NCI-H1436 treated with DMSO at 0.1 percent for 48 hours (cell line): ENCODE results near the gene PTPRCAP.
A peak's percentile ranks its signal among the peaks of the same experiment; 100 is the strongest.

Source experiments
- DNase-seq: peaks from one replicate; lab custom pipeline; 2025; lab: John Stamatoyannopoulos, UW

The PTPRCAP gene

GRCh38 chr11:67465189-67465510 lies 27.7 kb upstream of the PTPRCAP start:
- no peak for DNase-seq

- DNase-seq, result peak; percentile 60
Observed at GRCh38 chr11:67464411-67465188, 27.1 kb upstream of the PTPRCAP start.

DNA sequence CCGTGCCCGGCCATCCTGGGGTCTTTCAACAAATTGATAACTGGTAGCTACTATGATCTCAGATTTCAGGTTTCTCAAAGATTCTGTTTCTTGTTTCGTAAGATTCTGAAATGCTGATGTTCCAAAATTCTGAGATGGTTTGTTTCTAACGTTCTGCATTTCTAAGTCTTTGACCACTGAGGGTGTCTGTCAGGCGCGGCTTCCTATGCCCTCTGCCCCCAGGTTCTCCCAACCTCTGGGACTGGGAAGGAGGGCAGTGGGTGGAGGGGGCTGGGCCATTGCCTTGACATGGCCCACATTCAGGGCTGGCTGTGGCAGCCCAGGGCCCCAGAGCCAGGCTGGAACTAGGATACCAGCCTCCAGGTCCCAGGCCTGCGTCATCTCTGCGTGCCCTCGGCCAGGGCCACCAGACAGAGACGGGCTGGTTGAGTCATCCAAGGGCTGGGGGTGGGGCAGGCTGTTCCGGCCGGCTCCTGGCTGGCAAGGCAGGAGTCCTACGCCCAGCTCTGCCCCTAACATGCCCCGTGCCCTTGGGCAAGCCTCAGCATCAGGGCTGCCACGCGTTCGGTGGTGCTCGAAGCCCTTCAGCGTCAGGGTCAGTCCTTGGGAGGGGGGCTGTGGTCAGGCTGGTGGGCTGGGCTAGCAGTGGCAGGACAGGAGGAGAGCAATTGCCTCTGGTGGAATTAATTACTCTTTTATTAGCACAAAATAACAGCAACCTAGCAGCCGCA lies 26.4 kb upstream of the PTPRCAP start:
- no peak for DNase-seq

DNA sequence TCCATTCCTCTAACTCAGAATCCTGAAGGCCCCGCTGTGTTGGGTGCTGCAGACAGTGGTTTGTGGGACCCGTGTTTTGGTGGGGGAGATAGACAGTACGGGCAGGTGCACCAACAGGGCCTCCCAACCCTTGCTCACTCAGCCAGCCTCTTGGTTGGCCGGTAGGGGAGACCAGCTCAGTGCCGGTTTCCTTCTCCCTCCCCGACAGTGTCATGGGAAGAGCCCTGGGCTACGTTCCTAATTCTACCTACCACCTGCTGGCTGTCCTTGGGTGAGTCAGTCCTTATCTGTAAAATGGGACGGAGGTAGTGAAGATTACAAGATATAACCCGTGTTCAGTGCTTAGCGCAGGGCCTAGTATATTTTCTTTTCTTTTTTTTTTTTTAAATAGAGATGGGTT lies 25.7 kb upstream of the PTPRCAP start:
- DNase-seq, result no peak

DNA sequence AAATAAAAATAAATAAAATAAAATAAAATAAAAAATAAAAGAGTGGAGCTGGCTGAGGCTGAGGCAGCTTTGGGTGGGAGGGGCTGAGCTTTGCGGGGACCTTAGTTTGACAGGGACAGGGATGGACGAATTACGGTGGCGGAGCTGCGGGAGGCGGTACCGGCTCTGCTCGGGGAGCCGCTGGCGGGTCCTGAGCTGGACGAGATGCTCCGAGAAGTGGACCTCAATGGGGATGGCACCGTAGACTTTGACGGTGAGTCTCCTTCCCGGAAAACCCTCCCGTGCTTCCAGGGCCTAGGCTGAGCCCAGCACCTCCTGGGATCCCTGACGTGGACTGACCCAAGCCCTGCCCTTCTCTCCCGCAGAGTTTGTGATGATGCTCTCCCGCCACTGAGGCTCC lies 20.8 kb upstream of the PTPRCAP start:
- no peak for DNase-seq

GRCh38 chr11:67457453-67457852 lies 20.0 kb upstream of the PTPRCAP start:
- no peak for DNase-seq

DNA sequence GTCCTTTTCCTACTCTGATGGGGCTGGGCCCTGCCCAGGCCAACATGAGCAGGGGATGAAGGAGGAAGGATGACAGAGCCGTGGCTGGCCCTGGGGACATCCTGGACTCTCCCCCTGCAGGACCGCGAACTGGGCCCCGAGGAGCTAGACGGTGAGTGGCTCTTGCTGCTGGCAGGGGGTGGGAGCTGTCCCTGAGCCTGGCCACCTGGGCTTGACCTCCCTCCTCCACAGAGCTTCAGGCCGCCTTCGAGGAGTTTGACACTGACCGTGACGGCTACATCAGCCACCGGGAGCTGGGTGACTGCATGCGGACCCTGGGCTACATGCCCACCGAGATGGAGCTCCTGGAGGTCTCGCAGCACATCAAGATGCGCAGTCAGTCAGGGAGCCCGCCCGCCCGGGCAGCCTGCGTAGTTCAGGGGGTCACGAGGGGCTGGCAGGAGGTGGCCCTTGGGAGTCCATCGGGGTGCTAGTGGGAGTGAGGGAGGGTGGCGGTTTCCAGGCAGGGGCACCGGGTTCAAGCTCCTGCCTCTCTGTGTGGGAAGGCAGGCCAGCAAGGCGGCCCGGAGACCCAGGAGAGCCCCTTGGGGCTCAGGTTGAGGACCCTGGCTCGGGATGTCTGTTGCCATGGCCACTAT lies 18.7 kb upstream of the PTPRCAP start:
- DNase-seq, result no peak

DNA sequence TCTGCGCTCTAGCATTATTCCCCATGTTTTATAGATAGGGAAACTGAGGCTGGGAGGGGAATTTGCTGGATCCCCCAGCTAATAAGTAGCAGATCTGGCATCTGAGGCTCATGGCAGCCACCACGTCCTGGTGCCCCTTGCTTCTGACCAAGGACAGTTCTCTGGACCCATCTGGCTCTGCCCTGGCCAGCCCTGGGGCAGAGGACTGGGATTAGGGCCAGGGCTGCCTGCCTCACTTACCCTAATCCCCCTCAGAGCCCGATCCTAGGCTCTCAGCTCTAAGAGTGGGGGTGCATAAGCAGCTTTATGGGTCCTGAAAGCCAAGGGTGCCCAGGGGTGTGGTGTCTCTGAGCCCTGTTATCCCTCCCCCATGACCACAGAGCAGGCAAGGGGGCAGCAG lies 17.6 kb upstream of the PTPRCAP start, which contains the start of gene CABP4:
Gene CABP4, plus strand, starts transcription at position 301 of the 400 bp plus-strand sequence. Its CDS starts 70 bp downstream, at position 371.
- no peak for DNase-seq

DNA sequence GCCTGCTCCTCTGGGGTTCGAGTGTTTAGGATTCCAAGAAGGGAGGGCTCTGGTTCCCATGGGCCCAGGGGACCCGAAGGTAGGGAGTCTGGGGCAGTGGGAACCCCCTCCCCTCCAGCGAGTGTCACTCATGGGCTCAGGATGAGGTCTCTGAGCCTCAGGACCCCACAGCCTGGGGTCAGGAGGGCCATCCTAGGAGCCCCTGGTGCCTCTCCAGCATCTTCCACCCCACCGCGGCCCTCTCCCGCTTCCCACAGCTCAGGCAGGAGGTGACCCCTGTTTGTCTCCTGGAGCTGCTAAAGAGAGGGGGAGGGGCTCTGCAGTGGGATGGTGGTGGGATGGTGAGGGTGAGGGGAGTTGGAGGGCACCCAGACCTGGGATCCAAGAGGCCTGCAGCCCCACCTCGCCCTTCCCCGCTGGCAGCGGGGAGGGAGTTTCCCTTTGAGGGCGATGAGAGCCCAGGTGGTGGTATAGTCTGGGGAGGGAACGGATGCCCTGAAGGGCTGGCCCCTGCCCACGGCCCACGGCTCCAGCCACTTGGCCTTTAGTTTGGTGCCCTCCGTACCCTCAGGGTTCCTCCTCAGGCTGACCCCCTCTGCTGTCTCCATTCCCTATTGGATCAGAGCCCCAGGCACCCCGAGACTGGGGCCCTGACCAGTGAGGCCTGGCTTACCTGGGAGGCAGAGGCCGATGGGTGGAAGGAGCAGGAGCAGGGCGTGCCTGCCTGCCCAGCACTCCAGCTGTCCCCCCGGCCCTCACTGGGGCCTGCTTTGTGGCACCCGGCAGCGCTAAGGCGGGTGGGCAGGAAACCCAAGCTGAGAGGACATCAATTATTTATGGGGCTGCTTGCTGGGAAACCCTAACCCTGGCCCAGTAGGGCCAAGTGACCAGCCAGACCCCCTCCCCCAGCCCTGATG lies 16.6 kb upstream of the PTPRCAP start:
- no peak for DNase-seq

DNA sequence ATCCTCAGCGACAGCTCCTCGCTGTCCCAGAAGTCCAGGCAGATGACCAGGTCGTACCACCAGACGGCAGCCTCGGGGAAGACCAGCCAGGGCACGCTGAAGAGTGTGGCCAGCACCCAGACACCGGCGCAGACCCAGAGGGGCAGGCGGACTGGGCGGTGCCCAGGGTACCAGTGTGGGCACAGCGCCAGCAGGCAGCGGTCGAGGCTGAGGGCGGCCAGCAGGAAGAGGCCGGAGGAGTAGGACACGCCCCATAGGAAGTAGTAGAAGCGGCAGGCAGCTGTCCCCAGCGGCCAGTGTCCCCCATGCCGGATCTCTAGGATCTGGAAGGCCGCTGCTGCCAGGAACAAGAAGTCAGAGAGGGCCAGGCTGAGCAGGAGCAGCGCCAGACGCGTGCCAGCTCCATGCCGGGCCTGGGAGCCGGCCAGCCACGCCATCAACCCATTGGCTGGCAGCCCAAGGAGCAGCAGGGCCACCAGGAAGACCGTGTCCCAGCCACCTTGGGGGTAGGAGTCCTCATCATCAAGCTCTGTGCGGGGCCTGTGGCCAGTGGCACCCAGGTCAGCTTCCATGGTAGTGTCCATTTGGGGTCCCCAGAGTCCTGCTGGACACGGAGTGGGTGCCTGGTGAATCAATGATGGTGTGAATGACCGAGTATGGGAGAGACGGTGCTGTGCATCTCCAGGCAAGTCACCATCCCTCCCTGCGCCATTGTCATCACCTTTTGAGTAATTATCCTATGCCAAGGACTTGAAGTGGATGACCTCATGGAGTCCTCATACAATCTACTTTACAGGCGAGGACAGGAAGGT lies 14.9 kb upstream of the PTPRCAP start, which contains the start of gene GPR152:
Gene GPR152, minus strand, starts transcription at position 589 of the 812 bp plus-strand sequence. Its CDS starts 5 bp downstream, at position 584.
- no peak for DNase-seq

DNA sequence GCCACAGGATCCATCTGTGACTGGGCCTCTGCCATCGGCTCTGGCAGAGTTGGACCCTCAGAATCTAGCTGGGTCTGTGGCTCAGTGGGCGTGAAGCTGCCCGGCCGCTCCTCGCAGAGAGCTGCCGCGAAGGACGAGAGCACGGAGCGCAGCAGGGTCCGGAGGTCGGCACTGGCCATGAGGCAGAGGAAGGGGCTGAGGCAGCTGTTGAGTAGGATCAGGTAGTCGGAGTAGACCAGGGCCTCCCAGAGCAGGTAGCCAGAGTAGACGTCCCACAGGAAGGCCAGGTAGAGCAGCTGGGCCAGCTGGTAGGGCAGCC lies 14.1 kb upstream of the PTPRCAP start:
- DNase-seq, result no peak

DNA sequence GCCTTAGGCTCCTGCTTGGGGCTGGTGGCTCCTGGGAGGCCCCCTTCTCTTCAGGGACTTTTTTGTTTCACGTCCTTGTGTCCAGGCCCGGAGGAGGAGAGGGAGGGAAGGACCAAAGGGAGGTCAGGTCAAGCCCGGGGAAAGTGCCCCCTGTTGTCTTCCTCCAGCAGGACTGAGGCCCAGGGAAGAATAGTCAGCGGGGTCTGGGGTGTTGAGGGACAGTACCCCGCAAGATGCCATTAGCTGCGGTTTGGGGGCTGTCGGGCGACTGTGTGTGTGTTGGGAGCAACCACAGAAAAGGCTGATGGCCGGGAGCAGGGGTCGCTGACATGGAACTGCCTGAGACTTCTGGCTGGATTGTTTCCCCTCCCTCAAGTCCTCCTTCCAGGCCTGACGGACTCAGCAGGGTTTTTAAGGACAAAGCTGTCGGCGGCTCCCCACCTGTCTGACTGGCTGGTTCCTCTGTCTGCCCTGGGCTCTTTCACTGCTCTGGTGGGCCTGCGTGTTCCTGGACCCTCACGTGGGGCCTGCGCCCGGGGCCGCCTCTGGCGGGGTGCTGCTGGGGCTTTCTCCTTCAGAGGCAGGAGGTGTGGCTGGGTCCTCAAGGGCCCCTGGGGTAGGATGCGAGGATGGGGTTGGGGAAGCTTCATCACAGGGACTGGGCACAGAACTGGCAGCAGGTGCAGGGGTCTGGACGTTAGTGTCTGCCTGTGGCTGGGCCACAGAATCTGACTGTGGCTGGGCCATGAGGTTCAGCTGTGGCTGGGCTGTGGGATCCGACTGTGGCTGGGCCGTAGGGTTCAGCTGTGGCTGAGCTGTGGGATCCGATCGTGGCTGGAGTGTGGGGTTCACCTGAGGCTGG lies 13.5 kb upstream of the PTPRCAP start:
- DNase-seq, result no peak

DNA sequence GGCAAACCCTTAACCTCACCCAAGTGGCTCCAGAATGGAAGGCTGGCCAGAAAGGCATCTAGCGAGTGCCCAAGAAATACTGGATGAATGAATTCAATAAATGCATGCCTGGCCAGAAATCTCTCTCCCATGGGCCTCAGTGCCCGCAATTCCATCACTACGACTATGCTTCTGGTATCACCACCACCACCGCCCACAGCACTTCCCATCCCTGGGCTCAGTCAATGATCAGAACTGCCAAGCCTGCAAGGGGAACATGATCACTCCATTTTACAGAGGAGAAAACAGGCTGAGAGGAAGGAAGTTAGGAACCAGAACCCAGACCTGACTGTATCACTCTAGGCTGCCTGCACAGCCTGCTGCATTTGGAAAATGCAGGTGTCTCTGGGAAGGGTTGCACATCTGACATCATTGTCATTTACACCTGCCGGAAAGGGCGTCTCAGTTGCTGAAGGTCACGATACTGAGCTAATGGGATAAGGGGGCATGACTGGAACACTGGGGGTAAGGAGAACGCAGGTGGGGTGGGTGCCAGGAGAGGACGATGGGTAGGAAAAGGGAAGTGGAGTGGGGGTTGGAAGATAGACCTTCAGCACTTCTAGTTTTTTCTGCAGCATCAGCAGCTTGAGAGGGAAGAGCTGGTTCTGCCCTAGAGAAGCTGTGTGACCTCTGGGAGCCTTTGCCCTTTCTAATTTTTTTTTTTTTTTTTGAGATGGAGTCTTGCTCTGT lies 11.8 kb upstream of the PTPRCAP start:
- DNase-seq, result no peak

DNA sequence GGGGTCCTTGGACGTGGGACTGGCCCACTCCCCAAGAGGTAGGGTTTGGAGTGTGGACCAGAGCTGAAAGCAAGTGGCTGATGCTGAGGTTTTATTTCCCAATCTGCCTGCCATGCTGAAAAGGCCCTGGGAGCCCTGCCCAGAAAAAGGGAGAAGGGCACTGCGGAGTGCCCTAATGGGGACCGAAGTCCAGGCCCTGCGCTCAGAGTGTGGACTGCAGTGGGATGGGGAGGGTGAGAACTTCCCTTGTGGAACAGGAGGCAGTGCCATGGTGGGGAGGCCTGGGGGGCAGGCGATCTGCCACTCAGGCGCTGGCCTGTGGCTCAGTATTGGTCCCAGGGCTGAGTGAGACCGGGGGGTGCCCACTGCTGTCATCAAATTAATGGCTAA lies 10.7 kb upstream of the PTPRCAP start:
- no peak for DNase-seq

GRCh38 chr11:67445515-67445914 lies 8.0 kb upstream of the PTPRCAP start:
- no peak for DNase-seq

- no peak for DNase-seq
Observed at GRCh38 chr11:67442504-67443404, 5.3 kb upstream of the PTPRCAP start.

DNA sequence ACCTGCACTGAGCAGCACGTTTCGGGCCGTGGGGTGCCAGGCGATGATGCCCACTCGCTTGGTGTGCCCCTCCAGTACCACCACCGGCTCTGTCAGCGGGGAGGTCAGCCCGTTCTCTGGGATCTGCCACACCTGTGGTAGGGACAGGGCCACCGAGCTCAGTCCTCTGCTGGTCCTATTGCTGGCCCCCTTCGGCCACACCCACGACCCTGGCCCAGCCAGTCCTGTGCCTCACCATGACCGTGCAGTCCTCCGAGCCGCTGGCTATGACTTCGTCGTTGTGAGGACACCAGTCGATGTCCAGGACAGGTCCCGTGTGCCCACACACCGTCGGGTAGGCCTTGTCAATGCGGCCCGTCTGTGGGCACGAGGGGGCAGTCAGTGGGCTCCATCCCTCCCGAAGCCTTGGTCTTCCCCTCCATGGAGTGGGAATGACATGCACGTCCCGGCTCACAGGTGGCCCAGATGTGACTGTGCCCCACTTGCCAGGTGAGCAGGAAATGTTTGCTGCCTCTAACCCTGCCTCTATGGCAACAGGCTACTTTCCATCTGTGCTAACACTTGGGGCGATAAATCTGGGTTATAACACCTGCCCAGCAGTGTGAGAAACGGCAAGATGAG lies 4.4 kb upstream of the PTPRCAP start:
- no peak for DNase-seq

DNA sequence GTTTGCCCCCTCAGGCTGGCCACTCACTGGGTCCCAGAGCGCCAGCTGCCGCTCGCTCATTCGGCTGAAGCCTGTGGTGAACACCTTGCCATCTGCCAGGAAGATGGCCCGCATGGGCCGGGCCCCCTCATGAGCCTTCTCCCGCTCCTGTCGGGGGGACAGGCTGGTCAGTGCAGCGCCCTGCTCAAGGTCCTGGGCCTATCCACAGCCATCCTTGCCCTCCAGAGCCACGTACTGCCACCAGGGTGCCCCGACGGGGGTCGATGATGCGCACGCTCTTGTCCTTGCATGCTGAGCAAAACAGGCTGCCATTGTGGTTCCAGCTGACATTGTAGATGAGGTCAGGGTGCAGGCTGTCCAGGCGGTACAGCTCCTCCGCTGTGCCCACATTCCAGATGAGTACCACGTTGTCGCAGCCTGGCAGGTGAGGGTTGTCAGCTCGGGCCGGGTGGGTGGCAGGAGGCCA lies 3.6 kb upstream of the PTPRCAP start:
- no peak for DNase-seq
